Measurements from ENCODE around the gene SERGEF.

- no peak for TF ChIP-seq SUZ12 (IDR thresholded peaks at IDR 0.05; ENCODE audit: extremely low read depth, insufficient read depth, insufficient read length)
- TF ChIP-seq YY1 (IDR thresholded peaks at IDR 0.05; ENCODE audit: insufficient read depth, insufficient read length) = no peak
Measured at GRCh38 chr11:17791144-17791543, 221.7 kb downstream of the SERGEF start.

Measured in NT2/D1 (cell line).